ENCODE data around the gene CARMIL3.
A peak's percentile ranks its signal among the peaks of the same experiment; 100 is the strongest.
"Not testable (repeated sequence)": the region's sequence is repeated elsewhere in the genome, so short reads cannot be mapped to it uniquely, and the experiment has no call there.

The CARMIL3 gene

GRCh38 chr14:24037658-24038037, 14.2 kb upstream of the CARMIL3 start:
- peak in 1 of 2 experiments; percentile 38 for DNase-seq

DNA sequence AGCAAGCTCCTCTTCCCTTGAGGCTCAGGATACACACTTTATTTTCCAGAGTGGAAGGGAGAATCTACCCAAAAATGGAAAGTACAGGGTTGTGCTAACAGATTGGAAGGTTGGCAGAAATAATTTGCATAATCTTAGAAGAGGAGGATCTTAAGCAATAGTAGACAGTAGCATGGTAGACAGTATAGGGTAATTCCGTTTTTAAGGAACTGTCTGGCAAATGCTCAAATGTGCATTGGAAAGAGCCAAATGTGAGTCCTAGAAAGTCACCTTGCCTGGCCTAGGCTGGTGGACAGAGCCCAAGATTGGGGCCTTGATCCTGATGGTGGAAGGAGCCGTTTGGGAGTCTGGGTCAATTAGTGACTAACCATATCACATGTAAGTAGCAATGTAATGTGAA, 13.1 kb upstream of the CARMIL3 start:
- DNase-seq: no peak

DNA sequence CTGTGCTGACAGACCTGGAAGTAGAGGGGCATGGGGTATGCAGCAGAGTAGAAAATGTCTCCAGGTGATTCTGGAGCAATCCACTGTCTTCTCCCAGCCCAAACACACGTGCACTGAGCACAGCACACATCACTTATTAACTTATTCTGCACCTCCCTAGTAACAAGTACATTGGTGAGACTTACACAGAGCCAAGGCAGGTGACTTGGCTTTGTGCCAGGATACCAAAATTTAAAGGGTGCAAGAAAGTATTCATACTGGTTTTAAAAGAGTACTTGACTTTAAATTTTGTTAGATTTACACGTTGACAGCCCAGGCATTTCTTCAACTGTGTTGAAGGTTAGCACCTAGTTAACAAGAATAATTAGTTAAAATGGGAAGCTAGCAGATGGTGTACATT, 11.1 kb upstream of the CARMIL3 start:
- DNase-seq: no peak

DNA sequence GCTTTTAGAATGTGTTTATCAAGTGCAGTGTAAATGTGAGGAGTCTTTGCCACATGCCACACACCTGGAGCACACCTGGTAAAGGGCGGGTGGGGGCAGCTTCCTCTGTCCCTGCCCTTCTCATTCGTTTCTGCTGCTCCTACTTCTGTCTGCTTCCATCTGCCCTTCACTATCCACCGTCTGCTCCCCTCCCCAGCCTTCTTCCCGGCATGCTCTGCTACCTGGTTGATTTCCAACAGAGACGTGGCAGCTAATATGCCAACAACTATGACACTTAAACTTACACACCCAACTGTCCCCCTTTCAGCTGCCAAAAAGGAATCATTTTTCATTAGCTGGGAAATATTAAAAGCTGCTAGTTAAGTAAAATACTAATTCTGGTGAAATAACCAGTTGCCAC, 9.1 kb upstream of the CARMIL3 start:
- no peak for DNase-seq

- not testable (repeated sequence) for DNase-seq
These were observed 2.8 kb upstream of the CARMIL3 start for GRCh38 chr14:24049002-24049401.

- not testable (repeated sequence) for DNase-seq
These were observed 1.1 kb upstream of the CARMIL3 start for GRCh38 chr14:24050753-24051152.

DNA sequence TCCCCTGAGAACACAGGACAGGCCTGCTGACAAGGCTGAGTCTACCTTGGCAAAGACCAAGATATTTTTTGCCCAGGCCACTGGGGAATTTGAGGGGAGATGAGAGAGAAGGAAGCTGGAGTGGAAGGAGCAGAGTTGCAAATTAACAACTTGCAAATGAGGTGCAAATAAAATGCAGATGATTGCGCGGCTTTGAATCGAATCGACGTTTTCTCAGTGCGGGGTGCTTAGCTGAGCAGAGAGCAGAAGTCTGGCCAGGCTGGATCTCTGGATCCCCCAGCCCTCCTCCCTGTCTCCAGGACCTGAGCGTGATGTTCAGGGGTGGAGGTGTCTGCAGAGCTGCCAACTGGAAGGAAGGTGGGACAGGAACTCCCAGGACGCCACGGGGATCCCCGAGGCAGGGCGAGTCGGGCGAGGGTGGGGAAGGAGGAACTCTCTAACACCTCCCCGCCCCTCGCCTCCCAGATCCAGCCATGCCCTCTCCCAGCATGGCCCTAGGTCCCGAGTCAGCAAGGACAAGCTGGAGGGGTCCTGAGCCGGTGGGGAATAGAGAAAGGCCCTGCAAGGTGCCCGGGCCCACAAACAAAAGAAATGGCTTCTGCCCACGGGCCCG, 527 bp upstream of the CARMIL3 start:
- no peak for DNase-seq

- no peak for DNase-seq
These were observed 1.1 kb downstream of the CARMIL3 start for GRCh38 chr14:24052656-24053547.

- no peak for DNase-seq
These were observed 1.9 kb downstream of the CARMIL3 start for GRCh38 chr14:24053548-24054323.

DNA sequence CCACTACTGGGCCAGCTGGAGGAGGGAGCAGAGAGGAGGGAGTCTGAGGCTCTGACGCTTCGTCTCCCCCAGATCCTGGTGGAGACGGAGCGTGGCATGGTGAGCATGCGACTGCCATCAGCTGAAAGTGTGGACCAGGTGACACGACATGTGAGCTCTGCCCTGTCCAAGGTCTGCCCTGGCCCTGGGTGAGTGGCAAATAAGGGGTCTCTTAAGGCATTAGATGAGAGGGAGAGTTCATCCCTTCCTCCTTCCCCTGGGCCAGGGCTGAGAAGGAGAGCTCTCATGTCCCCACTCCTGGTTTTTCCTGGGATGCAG, 2.5 kb downstream of the CARMIL3 start:
- DNase-seq: no peak

DNA sequence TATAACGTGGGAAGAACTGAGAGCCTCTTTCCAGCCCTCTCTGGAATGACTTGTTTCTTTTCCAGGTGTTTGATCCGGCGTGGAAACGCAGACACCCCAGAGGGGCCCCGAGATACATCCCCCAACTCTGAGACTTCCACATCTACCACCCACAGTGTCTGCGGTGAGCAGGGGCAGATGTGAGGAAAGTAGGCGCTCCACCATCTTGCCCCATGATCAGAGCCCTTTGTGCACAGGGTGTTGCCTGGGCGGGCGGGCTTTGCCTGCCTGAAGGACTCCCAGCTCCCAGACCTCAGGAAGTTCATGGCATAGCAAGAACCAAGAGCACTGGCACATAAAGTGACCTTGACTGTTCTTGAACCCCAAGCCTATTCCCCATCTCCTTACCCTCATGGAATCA, 2.8 kb downstream of the CARMIL3 start:
- no peak for DNase-seq

- no peak for DNase-seq
These were observed 4.4 kb downstream of the CARMIL3 start for GRCh38 chr14:24055971-24056799.

- DNase-seq: no peak
These were observed 5.0 kb downstream of the CARMIL3 start for GRCh38 chr14:24056800-24057184.

- DNase-seq: no peak
These were observed 5.5 kb downstream of the CARMIL3 start for GRCh38 chr14:24057271-24057670.

DNA sequence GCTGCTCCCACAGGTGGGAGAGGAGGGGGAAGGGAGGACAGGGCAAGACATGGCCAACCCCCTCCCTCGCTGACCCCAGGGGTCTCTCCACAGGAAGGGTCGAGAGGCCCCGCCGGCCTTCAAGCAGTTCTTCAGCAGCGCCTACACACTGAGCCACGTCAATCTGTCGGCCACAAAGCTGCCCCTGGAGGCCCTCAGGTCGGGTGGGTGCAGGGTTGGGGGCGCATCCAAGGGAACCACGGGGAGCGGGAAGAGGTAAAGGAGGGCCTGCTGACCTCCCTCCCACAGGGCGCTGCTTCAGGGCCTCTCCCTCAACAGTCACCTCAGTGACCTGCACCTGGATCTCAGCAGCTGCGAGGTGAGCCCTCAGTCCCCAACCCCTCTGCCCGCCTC, 6.1 kb downstream of the CARMIL3 start:
- no peak for DNase-seq

GRCh38 chr14:24058260-24058950, 6.6 kb downstream of the CARMIL3 start:
- DNase-seq: no peak

- no peak for DNase-seq
These were observed 7.2 kb downstream of the CARMIL3 start for GRCh38 chr14:24058951-24059475.

- no peak for DNase-seq
These were observed 8.1 kb downstream of the CARMIL3 start for GRCh38 chr14:24059841-24060388.

- DNase-seq: no peak
These were observed 8.6 kb downstream of the CARMIL3 start for GRCh38 chr14:24060443-24060842.

DNA sequence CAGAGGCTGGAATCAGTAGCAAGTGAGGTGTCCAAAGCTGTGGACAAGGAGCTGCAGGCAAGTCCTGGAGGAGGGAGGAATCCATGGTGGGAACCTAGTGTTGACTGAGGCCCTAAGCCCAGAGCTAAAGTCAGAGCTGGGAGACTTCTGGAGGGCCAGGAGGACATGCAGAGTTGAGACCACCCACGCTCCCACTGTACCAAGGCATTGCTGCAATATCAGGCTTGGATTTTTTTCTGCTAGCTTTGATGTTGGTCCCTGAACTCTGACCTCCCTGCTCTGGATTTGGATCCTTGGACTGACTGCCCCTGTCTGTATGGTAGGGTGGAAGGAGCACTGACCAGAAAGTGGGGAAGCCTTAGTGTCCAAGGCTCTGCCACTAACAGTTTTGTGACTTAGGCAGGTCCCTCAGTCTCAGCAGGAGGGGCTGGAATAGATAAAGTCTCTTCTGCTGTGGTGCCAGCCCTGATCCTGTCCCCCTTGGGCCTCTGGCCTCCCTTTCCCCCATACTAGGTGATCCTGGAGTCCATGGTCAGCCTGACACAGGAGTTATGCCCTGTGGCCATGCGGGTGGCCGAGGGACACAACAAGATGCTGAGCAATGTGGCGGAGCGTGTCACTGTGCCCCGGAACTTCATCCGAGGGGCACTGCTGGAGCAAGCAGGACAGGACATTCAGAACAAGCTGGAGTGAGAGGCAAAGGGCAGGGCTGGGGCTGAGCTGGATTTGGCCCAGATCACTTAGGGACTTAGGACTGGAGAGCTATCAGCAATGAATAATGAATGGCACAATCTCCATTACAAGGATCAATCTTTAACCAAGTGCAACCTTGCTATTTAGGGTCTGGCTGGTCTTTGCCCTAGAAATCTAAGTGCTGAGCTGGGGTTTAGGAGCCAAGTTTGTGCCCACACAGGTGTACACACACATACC, 9.4 kb downstream of the CARMIL3 start:
- DNase-seq: no peak

All from NCI-H187 (cell line).